ENCODE data around the gene ASCC2. TPM values are rescaled to one million over a fixed set of nuclear protein-coding genes. Genes with fewer than 3 reads are reported as not detected.

ASCC2 gene
- polyA plus RNA-seq, 1 donor = 44.0 TPM

GRCh38 chr22:29780748-29781676 lies 57.1 kb downstream of the ASCC2 start:
- WGBS (ENCODE audit: insufficient coverage, low lambda C conversion rate) = 16% methylated on average over 2 of the region's 8 CpGs
- Histone ChIP-seq H3K27me3 (ENCODE audit: control insufficient read depth, insufficient read depth, low read length) (no peaks in the 10 kb centered on the region), H3K4me3 (ENCODE audit: low read length) (no peak overlapping the region), H3K9me3 (ENCODE audit: control insufficient read depth, low read depth, low read length) (no peaks in the 10 kb centered on the region), H3K4me1 (ENCODE audit: control insufficient read depth, insufficient read depth, low read length) (peaks cover 24% of the 10 kb centered on the region), H3K27ac (ENCODE audit: low read length) (no peak overlapping the region), H3K36me3 (ENCODE audit: control insufficient read depth, insufficient read depth, low read length) (no peaks in the 10 kb centered on the region)
- DNase-seq = peak in 1 of 2 donors; percentile 39

GRCh38 chr22:29780220-29780619 lies 57.9 kb downstream of the ASCC2 start:
- WGBS (ENCODE audit: insufficient coverage, low lambda C conversion rate) = no CpG with 5 or more reads among the region's 5 CpGs
- peaks cover 24% of the 10 kb centered on the region for H3K4me1 ChIP-seq (ENCODE audit: control insufficient read depth, insufficient read depth, low read length)
- no peak overlapping the region for H3K27ac ChIP-seq (ENCODE audit: low read length)

GRCh38 chr22:29773233-29773632 lies 64.8 kb downstream of the ASCC2 start:
- no peak for DNase-seq
- H3K4me3 ChIP-seq (ENCODE audit: low read length) = no peak overlapping the region
- H3K27me3 ChIP-seq (ENCODE audit: control insufficient read depth, insufficient read depth, low read length) = no peaks in the 10 kb centered on the region
- H3K4me1 ChIP-seq (ENCODE audit: control insufficient read depth, insufficient read depth, low read length) = peaks cover 2% of the 10 kb centered on the region
- no peaks in the 10 kb centered on the region for H3K9me3 ChIP-seq (ENCODE audit: control insufficient read depth, low read depth, low read length)
- no peak overlapping the region for H3K27ac ChIP-seq (ENCODE audit: low read length)
- H3K36me3 ChIP-seq (ENCODE audit: control insufficient read depth, insufficient read depth, low read length) = peaks cover 16% of the 10 kb centered on the region
- no CpG with 5 or more reads among the region's 2 CpGs for WGBS (ENCODE audit: insufficient coverage, low lambda C conversion rate)

More at GRCh38 chr22:29780220-29780619, 57.9 kb downstream of the ASCC2 start:
- no peaks in the 10 kb centered on the region for H3K27me3 ChIP-seq (ENCODE audit: control insufficient read depth, insufficient read depth, low read length)
- no peak overlapping the region for H3K4me3 ChIP-seq (ENCODE audit: low read length)
- H3K9me3 ChIP-seq (ENCODE audit: control insufficient read depth, low read depth, low read length) = no peaks in the 10 kb centered on the region
- no peaks in the 10 kb centered on the region for H3K36me3 ChIP-seq (ENCODE audit: control insufficient read depth, insufficient read depth, low read length)
- DNase-seq = no peak

- Histone ChIP-seq H3K27ac (ENCODE audit: low read length) (no peak overlapping the region), H3K4me3 (ENCODE audit: low read length) (no peak overlapping the region), H3K4me1 (ENCODE audit: control insufficient read depth, insufficient read depth, low read length) (peaks cover 4% of the 10 kb centered on the region), H3K27me3 (ENCODE audit: control insufficient read depth, insufficient read depth, low read length) (no peaks in the 10 kb centered on the region), H3K9me3 (ENCODE audit: control insufficient read depth, low read depth, low read length) (no peaks in the 10 kb centered on the region), H3K36me3 (ENCODE audit: control insufficient read depth, insufficient read depth, low read length) (peaks cover 16% of the 10 kb centered on the region)
- DNase-seq = no peak
- no CpG with 5 or more reads among the region's 5 CpGs for WGBS (ENCODE audit: insufficient coverage, low lambda C conversion rate)
Measured at GRCh38 chr22:29772170-29772641, 65.9 kb downstream of the ASCC2 start.

- Histone ChIP-seq H3K4me3 (ENCODE audit: low read length) (no peak overlapping the region), H3K4me1 (ENCODE audit: control insufficient read depth, insufficient read depth, low read length) (peaks cover 12% of the 10 kb centered on the region), H3K36me3 (ENCODE audit: control insufficient read depth, insufficient read depth, low read length) (peaks cover 16% of the 10 kb centered on the region), H3K27me3 (ENCODE audit: control insufficient read depth, insufficient read depth, low read length) (no peaks in the 10 kb centered on the region), H3K9me3 (ENCODE audit: control insufficient read depth, low read depth, low read length) (no peaks in the 10 kb centered on the region), H3K27ac (ENCODE audit: low read length) (no peak overlapping the region)
- 80% methylated on average over 1 of the region's 2 CpGs for WGBS (ENCODE audit: insufficient coverage, low lambda C conversion rate)
- DNase-seq = no peak
Measured at GRCh38 chr22:29769723-29770321, 68.3 kb downstream of the ASCC2 start.

GRCh38 chr22:29768052-29768693 lies 69.9 kb downstream of the ASCC2 start:
- Histone ChIP-seq H3K9me3 (ENCODE audit: control insufficient read depth, low read depth, low read length) (no peaks in the 10 kb centered on the region), H3K36me3 (ENCODE audit: control insufficient read depth, insufficient read depth, low read length) (peaks cover 16% of the 10 kb centered on the region), H3K27me3 (ENCODE audit: control insufficient read depth, insufficient read depth, low read length) (no peaks in the 10 kb centered on the region), H3K27ac (ENCODE audit: low read length) (no peak overlapping the region), H3K4me3 (ENCODE audit: low read length) (peak overlapping the region; percentile 98), H3K4me1 (ENCODE audit: control insufficient read depth, insufficient read depth, low read length) (peaks cover 12% of the 10 kb centered on the region)
- DNase-seq = no peak
- WGBS (ENCODE audit: insufficient coverage, low lambda C conversion rate) = no CpG with 5 or more reads among the region's 6 CpGs

- peak within 1 kb of the TSS; percentile 98 for H3K4me3 ChIP-seq (ENCODE audit: low read length)
- DNase-seq = peak; percentile 92 to 95
- WGBS (ENCODE audit: insufficient coverage, low lambda C conversion rate) = no CpG with 5 or more reads among the region's 46 CpGs
Measured at GRCh38 chr22:29767171-29768051, 70.7 kb downstream of the ASCC2 start, which contains the start of gene UQCR10. UQCR10 (plus strand) TSS chr22:29767369; CDS start chr22:29767399, 30 bp downstream.

GRCh38 chr22:29766632-29767170 lies 71.4 kb downstream of the ASCC2 start, which contains the start of gene ZMAT5:
ZMAT5 (minus strand) TSS chr22:29767007; CDS start chr22:29748544, 18,463 bp downstream.
- peak within 1 kb of the TSS; percentile 98 for H3K4me3 ChIP-seq (ENCODE audit: low read length)
- peaks cover 16% of the 10 kb centered on the region for H3K36me3 ChIP-seq (ENCODE audit: control insufficient read depth, insufficient read depth, low read length)
- peak within 1 kb of the TSS; percentile 87 for H3K27ac ChIP-seq (ENCODE audit: low read length)
- peaks cover 12% of the 10 kb centered on the region for H3K4me1 ChIP-seq (ENCODE audit: control insufficient read depth, insufficient read depth, low read length)
- no peaks in the 10 kb centered on the region for H3K27me3 ChIP-seq (ENCODE audit: control insufficient read depth, insufficient read depth, low read length)
- WGBS (ENCODE audit: insufficient coverage, low lambda C conversion rate) = no CpG with 5 or more reads among the region's 32 CpGs
- DNase-seq = peak; percentile 98
- no peaks in the 10 kb centered on the region for H3K9me3 ChIP-seq (ENCODE audit: control insufficient read depth, low read depth, low read length)

More at GRCh38 chr22:29767171-29768051, 70.7 kb downstream of the ASCC2 start, which contains the start of gene UQCR10:
- Histone ChIP-seq H3K9me3 (ENCODE audit: control insufficient read depth, low read depth, low read length) (no peaks in the 10 kb centered on the region), H3K4me1 (ENCODE audit: control insufficient read depth, insufficient read depth, low read length) (peaks cover 12% of the 10 kb centered on the region), H3K27me3 (ENCODE audit: control insufficient read depth, insufficient read depth, low read length) (no peaks in the 10 kb centered on the region), H3K36me3 (ENCODE audit: control insufficient read depth, insufficient read depth, low read length) (peaks cover 16% of the 10 kb centered on the region), H3K27ac (ENCODE audit: low read length) (peak within 1 kb of the TSS; percentile 87)

GRCh38 chr22:29765905-29766631 lies 72.0 kb downstream of the ASCC2 start:
- peak in 1 of 2 donors; percentile 47 for DNase-seq
- Histone ChIP-seq H3K27ac (ENCODE audit: low read length) (peak overlapping the region; percentile 87), H3K4me1 (ENCODE audit: control insufficient read depth, insufficient read depth, low read length) (peaks cover 12% of the 10 kb centered on the region), H3K9me3 (ENCODE audit: control insufficient read depth, low read depth, low read length) (no peaks in the 10 kb centered on the region), H3K36me3 (ENCODE audit: control insufficient read depth, insufficient read depth, low read length) (peaks cover 15% of the 10 kb centered on the region), H3K4me3 (ENCODE audit: low read length) (peak overlapping the region; percentile 98), H3K27me3 (ENCODE audit: control insufficient read depth, insufficient read depth, low read length) (no peaks in the 10 kb centered on the region)
- 80% methylated on average over 1 of the region's 15 CpGs for WGBS (ENCODE audit: insufficient coverage, low lambda C conversion rate)

Measured in large intestine (tissue), 3 donors.